NB4 (cell line): ENCODE results near the gene POTEF.
"Not testable (repeated sequence)": the region's sequence is repeated elsewhere in the genome, so short reads cannot be mapped to it uniquely, and the experiment has no call there.

Experiments used
- CTCF ChIP-seq: IDR thresholded peaks from one replicate; pipeline ENCODE4 v1.5.1; 2012; ENCODE audit warnings: low read depth, low read length
- MYC ChIP-seq: IDR thresholded peaks from 2 replicates; pipeline ENCODE4 v1.6.1; 2011; ENCODE audit warnings: low read depth, low read length
- POLR2A ChIP-seq: IDR thresholded peaks from 2 replicates; pipeline ENCODE4 v1.6.1; 2011; ENCODE audit warnings: mild to moderate bottlenecking; ENCODE audit not compliant: insufficient read length; ENCODE audit errors: extremely low read depth
- TF ChIP-seq, protein P1 (sequence below): IDR thresholded peaks from 2 replicates; pipeline ENCODE4 v1.6.1; 2011; ENCODE audit warnings: low read depth, low read length

- TF ChIP-seq CTCF, MYC, POLR2A: not testable (repeated sequence)
- TF ChIP-seq, protein P1, sequence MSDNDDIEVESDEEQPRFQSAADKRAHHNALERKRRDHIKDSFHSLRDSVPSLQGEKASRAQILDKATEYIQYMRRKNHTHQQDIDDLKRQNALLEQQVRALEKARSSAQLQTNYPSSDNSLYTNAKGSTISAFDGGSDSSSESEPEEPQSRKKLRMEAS = not testable (repeated sequence)
Observed at GRCh38 chr2:130053217-130053911, 75.7 kb downstream of the POTEF start.
